Heart right ventricle (tissue), 16 donors: Measurements from ENCODE around the gene UQCRC2. TPM values are rescaled to one million over a fixed set of nuclear protein-coding genes. Genes with fewer than 3 reads are reported as not detected.
"Not testable (repeated sequence)": the region's sequence is repeated elsewhere in the genome, so short reads cannot be mapped to it uniquely, and the experiment has no call there.

Experiments used
- ATAC-seq, 8 donors: fragments of 200-7000 bp; cut with Tn5 transposase; one replicate each; pipeline ENCODE4 v1.9.1; 2020; ENCODE audit warnings: mild to moderate bottlenecking in 8 of 8, moderate library complexity in 8 of 8, moderate number of reproducible peaks in 1 of 8
- DNase-seq, 2 donors: peaks; one replicate each; pipeline ENCODE4 v3.0.0-alpha.2; 2020
- H3K27ac ChIP-seq, 10 donors: fragments of 200-600 bp; sonication (generic) in 2 of 10; one replicate each; pipeline versions ENCODE4 v1.5.0 to v1.8.0; 2020 to 2022; ENCODE audit warnings: mild to moderate bottlenecking in 3 of 10
- H3K27me3 ChIP-seq, 7 donors: fragments of 200-600 bp; one replicate each; pipeline ENCODE4 v1.8.0; 2021 to 2022; ENCODE audit warnings: mild to moderate bottlenecking in 2 of 7
- H3K36me3 ChIP-seq, 9 donors: fragments of 200-600 bp; sonication (generic) in 1 of 9; one replicate each; pipeline versions ENCODE4 v1.5.0 to v1.8.0; 2020 to 2022; ENCODE audit warnings: mild to moderate bottlenecking in 2 of 9
- H3K4me1 ChIP-seq, 9 donors: fragments of 200-600 bp; sonication (generic) in 1 of 9; one replicate each; pipeline versions ENCODE4 v1.5.0 to v1.8.0; 2020 to 2022; ENCODE audit warnings: mild to moderate bottlenecking in 4 of 9
- H3K4me3 ChIP-seq, 10 donors: fragments of 200-600 bp; sonication (generic) in 2 of 10; one replicate each; pipeline versions ENCODE4 v1.5.0 to v1.8.0; 2020 to 2022; ENCODE audit warnings: mild to moderate bottlenecking in 7 of 10, moderate library complexity in 2 of 10
- H3K9me3 ChIP-seq, 11 donors: fragments of 200-600 bp in 10 of 11; sonication (generic) in 2 of 11; one replicate each; pipeline versions ENCODE4 v1.5.0 to v1.8.0; 2013 to 2022; ENCODE audit warnings: mild to moderate bottlenecking in 2 of 11, control low read depth in 1 of 11, moderate library complexity in 1 of 11
- WGBS, 2 donors: extraction: QIAGEN DNeasy Blood & Tissue Kit; methylation state at CpG; one replicate each; pipeline ENCODE4 v1.1.7; 2013; ENCODE audit warnings: inconsistent platforms in 1 of 2; 5-methylcytosine and 5-hydroxymethylcytosine counted together
- intact Hi-C, 10 donors: fragments of 100-400 bp; cut with DNase I; formaldehyde crosslinking; loops; one replicate each; pipeline versions ENCODE4 v1.11.1 to v1.14.2; 2022
- polyA plus RNA-seq, 2 donors: library from polyadenylated mRNA; stranded (reverse); fragments of 200-250 nt; gene quantifications; one replicate each; pipeline ENCODE4 v1.2.3, GENCODE V29; 2013
- total RNA-seq, 10 donors: library from RNA; stranded (reverse); fragmentation: NEBNext Ultra II Directional in 3 of 10; extraction: Animal tissue kit (Norgen Biotek cat#: 25700) in 3 of 10; gene quantifications; one replicate each; pipeline versions ENCODE4 v1.2.1 to v1.2.4, GENCODE V29; 2021 to 2023
- TF ChIP-seq, protein P1 (sequence below), 9 donors: fragments of 200-600 bp; sonication (generic) in 2 of 9; IDR thresholded peaks; one replicate each; pipeline versions ENCODE4 v1.5.0 to v1.8.0; 2021 to 2022; ENCODE audit warnings: antibody characterized with exemption in 9 of 9, mild to moderate bottlenecking in 5 of 9, moderate library complexity in 1 of 9
- donor health status: Arrhythmogenic right ventricular cardiomyopathy.
- donor health status: ischemic (EF 13 %, LVEDD 7.1; RV severe dilation, severe dysfunction).
- donor health status: healthy with polysubstance abuse.
- donor health status: DM: no; HTN: yes; CAD: no.
- donor health status: DM: no; HTN: no; CAD: no.
- donor health status: ischemic (EF 25% LVEDD 6.9; RV normal size, moderate dysfunction).
- donor health status: ischemic (EF 25% LVEDD 5.7; RV mildly dilated, moderate dysfunction).
- donor health status: healthy.
- donor health status: DM: yes; HTN: yes; CAD: no.
- donor health status: Ischemic cardiomyopathy.
- donor health status: ischemic (EF 35%, LVEDD 5.7; RV mildly dilated, moderate dysfunction).
- donor health status: nonischemic (EF 11% LVEDD 7.7; RV severe dilation, severe dysfunction).
- donor health status: DM: yes; HTN: yes; CAD: no.
- donor health status: PGD.
- donor health status: ischemic (EF 29% LVEDD 5.4; RV normal size, mild dysfunction).
- donor health status: nonischemic (EF 23%, LVEDD 6.1; RV moderate dilation, normal function).

UQCRC2 gene
- total and polyA plus RNA-seq, 12 donors = 183 to 1,183 (median 958) TPM

DNA sequence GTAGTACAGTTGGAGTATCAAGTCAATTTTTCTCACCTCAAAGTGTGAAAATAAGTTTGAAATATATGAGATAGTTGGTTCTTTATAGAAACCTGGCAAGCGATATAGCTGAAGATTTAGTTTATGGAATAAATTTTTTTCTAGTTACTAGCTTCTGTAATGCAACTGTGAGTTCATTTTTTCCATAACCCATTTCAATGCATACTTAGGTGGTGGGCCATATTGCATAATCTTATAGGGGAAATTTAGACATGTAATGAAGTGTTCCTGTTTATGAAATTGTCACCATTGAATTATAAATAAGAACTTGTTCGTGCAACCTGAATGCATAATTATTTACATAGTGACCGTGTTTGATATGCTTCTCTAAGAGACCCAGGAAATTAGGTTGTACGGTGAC, 63.8 kb downstream of the UQCRC2 start:
- ATAC-seq = no peak
- H3K4me1 ChIP-seq = peaks cover 0 to 44% (median 11%) of the 10 kb centered on the region in 9 donors
- intact Hi-C loops = no loop called here
- H3K4me3 ChIP-seq = no peak overlapping the region
- no peak for DNase-seq
- no peak overlapping the region for H3K27ac ChIP-seq
- TF ChIP-seq, protein P1, sequence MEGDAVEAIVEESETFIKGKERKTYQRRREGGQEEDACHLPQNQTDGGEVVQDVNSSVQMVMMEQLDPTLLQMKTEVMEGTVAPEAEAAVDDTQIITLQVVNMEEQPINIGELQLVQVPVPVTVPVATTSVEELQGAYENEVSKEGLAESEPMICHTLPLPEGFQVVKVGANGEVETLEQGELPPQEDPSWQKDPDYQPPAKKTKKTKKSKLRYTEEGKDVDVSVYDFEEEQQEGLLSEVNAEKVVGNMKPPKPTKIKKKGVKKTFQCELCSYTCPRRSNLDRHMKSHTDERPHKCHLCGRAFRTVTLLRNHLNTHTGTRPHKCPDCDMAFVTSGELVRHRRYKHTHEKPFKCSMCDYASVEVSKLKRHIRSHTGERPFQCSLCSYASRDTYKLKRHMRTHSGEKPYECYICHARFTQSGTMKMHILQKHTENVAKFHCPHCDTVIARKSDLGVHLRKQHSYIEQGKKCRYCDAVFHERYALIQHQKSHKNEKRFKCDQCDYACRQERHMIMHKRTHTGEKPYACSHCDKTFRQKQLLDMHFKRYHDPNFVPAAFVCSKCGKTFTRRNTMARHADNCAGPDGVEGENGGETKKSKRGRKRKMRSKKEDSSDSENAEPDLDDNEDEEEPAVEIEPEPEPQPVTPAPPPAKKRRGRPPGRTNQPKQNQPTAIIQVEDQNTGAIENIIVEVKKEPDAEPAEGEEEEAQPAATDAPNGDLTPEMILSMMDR (IDR thresholded peaks at IDR 0.05) = no peak
- WGBS, 2 donors = 90 to 94% methylated on average over 4 of the region's 4 CpGs
- no peaks in the 10 kb centered on the region for H3K9me3 ChIP-seq
- no peaks in the 10 kb centered on the region for H3K36me3 ChIP-seq
- no peaks in the 10 kb centered on the region for H3K27me3 ChIP-seq

GRCh38 chr16:22018559-22018958, 65.4 kb downstream of the UQCRC2 start:
- H3K4me1 ChIP-seq = peaks cover 0 to 46% (median 11%) of the 10 kb centered on the region in 9 donors
- H3K9me3 ChIP-seq = no peaks in the 10 kb centered on the region
- H3K27ac ChIP-seq = no peak overlapping the region
- TF ChIP-seq, protein P1 (IDR thresholded peaks at IDR 0.05) = no peak
- 91 to 93% methylated on average over 1 of the region's 1 CpG for WGBS, 2 donors
- H3K36me3 ChIP-seq = no peaks in the 10 kb centered on the region
- DNase-seq = no peak
- intact Hi-C loops = no loop called here
- no peak overlapping the region for H3K4me3 ChIP-seq
- H3K27me3 ChIP-seq = no peaks in the 10 kb centered on the region
- ATAC-seq = no peak

- TF ChIP-seq, protein P1 (IDR thresholded peaks at IDR 0.05) = no peak
- Histone ChIP-seq H3K4me1 (peaks cover 0 to 37% (median 12%) of the 10 kb centered on the region in 9 donors), H3K27me3 (no peaks in the 10 kb centered on the region), H3K4me3 (no peak overlapping the region), H3K27ac (no peak overlapping the region), H3K9me3 (no peaks in the 10 kb centered on the region), H3K36me3 (no peaks in the 10 kb centered on the region)
- ATAC-seq (no peak), DNase-seq (no peak)
- 91% methylated on average over 5 of the region's 5 CpGs for WGBS, 2 donors
- intact Hi-C loops = loop anchor here in 1 of 10 donors (5.0 kb wide), 1 partner anchor 40 kb away; no protein-coding TSS in a partner anchor
These were observed 69.0 kb downstream of the UQCRC2 start for GRCh38 chr16:22022151-22022550.

GRCh38 chr16:22023505-22023904, 70.3 kb downstream of the UQCRC2 start:
- peaks cover 0 to 31% (median 10%) of the 10 kb centered on the region in 9 donors for H3K4me1 ChIP-seq
- TF ChIP-seq, protein P1 (IDR thresholded peaks at IDR 0.05) = no peak
- WGBS, 2 donors = 88 to 93% methylated on average over 1 of the region's 1 CpG
- H3K36me3 ChIP-seq = no peaks in the 10 kb centered on the region
- H3K27ac ChIP-seq = no peak overlapping the region
- H3K4me3 ChIP-seq = no peak overlapping the region
- no peak for DNase-seq
- intact Hi-C loops = loop anchor here in 1 of 10 donors (5.0 kb wide), 1 partner anchor 39 kb away; no protein-coding TSS in a partner anchor
- no peaks in the 10 kb centered on the region for H3K9me3 ChIP-seq
- ATAC-seq = no peak
- H3K27me3 ChIP-seq = no peaks in the 10 kb centered on the region

- not testable (repeated sequence) for H3K36me3 ChIP-seq, H3K27ac ChIP-seq, H3K4me3 ChIP-seq, DNase-seq, H3K27me3 ChIP-seq, H3K9me3 ChIP-seq, ATAC-seq
- intact Hi-C loops = loop anchor here in 1 of 10 donors (5.0 kb wide), 1 partner anchor 38 kb away; no protein-coding TSS in a partner anchor
- peaks cover 0 to 34% (median 12%) of the 10 kb centered on the region in 9 donors for H3K4me1 ChIP-seq
- WGBS, 2 donors = 92 to 98% methylated on average over 4 of the region's 4 CpGs
These were observed 71.6 kb downstream of the UQCRC2 start for GRCh38 chr16:22024785-22025184.
